HG02588 (cell line): ENCODE data around the gene MBD4.
"Not testable (repeated sequence)": the region's sequence is repeated elsewhere in the genome, so short reads cannot be mapped to it uniquely, and the experiment has no call there.

Source experiments
- ATAC-seq: cut with Tn5 transposase; IDR thresholded peaks from one replicate; pipeline ENCODE4 v1.9.1; 2021; ENCODE audit warnings: mild to moderate bottlenecking, moderate library complexity; ENCODE audit not compliant: unreplicated experiment

MBD4 gene

DNA sequence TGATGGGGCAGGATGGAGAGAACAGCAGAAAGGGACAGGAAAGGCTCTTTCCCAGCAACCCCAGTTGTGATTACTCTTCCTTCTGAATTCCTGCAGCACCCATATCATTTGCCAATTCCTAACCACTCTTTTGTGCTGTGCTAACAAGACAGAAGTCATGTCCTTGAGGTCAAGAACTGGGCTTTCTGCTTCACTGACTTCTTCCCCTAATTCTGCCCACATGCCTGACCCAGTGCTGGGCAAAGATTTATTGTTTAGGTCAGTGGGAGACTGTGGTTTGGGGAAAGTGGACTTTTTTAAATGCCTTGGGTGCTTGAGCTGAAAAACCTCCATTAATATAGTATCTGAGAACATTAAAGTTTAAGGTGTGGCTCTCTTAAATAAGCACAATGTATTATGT, 7.1 kb downstream of the MBD4 start:
- ATAC-seq: no peak

DNA sequence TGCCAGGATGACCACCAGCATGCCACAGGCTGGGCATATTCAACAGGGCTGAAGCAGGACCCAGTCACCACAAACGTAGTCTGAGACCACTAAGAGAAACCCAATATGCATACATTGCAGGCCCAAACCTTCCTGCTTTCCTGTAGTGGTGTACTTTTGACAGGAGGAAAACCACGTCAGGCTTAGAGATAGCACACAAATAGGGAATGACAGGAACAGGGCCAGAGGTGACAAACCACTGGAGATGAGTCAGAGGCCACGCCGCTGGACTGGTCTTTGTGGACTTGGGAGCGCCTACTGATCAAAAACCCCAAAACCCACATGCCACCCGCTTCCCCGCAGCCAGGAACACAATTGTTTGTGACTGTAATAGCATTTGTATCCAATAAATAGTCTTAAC, 7.7 kb downstream of the MBD4 start:
- ATAC-seq: no peak

DNA sequence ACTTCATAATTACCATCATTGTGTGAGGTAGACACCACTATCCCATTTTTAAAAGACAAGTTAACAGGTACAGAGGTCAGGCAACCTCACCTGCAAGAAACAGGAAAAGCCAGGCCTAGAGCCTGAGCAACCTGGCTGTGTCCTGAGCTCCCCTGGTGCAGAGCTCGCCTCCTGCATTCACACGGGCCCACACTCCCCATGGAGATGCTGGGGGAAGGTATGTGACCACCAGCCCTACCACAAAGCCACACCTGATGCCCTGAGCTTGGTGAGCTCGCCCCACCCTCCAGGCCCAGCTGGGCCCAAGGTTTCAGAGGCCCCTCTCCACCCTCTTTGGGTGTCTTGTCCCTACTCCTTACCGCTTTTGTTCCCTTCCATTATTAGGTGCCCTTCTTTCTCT, 10.1 kb downstream of the MBD4 start:
- no peak for ATAC-seq

DNA sequence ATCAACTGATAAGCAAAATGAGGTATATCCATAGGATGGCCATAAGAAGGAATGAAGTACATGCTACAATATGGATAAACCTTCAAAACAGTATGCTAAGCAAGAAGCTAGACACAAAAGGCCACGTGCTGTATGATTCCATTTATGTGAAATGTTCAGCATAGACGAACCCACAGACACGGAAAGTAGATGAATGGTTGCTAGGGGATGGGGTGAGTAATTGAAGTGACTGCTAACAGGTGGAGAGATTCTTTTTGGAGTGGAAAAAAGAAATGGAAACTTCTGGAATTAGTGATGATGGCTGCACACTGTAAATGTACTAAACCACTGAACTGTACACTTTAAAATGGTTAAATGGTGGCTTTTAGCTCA, 10.7 kb downstream of the MBD4 start:
- ATAC-seq: no peak

DNA sequence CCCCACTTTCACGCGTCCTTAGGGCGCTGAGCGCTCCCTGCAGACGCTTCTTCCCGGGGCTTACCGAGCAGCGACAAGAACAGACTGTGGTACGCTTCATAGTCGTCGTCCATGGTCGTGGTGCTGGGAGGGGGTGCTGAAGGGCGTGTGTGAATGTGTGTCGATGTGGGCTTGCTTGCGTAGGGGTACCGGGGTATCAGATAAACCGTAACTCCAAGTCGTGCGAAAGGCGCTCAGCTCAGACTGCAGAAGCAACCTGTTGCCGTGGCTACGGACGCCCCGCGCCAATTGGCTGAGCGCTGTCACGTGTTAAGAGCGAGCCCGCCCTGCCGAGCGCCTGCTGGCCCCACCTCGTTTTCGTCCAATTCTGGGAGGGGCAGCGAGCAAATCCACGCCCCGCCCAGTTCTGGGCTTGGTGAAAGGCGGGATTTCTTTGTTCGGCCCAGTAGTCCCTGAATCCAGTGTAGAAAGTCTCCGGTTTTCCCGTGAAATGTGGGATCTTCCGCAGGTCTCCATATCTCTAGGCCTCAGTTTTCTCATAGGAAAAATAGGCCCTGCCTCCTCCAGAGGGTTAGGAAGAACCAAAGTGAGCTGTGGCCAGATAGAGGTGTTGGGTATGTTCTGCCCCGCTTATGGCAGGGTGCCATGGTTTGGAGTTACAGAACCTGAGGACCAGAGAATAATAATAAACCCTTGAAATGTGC, 11.2 kb downstream of the MBD4 start, which contains the start of gene EFCAB12:
Gene EFCAB12, minus strand, starts transcription at position 261 of the 704 bp plus-strand sequence. Its CDS starts 148 bp downstream, at position 113.
- ATAC-seq: peak; percentile 80

DNA sequence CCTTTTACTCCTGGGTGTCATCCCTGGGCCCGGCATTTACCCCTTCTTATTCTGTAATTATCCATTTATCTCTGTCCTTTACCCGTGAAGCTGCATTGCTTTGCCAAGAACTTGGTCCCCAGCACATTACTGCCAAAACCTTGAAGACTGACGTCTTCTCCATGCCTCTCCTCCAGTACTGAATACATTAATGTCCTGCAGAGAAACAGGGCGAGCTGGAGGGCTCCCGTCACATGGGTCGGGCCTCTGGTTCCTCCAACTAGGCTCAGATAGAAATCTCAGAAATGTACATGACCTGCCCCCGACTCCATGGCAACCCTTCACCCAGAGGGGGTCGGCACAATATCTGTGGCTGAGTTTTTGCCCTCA, 11.8 kb downstream of the MBD4 start:
- ATAC-seq: no peak

DNA sequence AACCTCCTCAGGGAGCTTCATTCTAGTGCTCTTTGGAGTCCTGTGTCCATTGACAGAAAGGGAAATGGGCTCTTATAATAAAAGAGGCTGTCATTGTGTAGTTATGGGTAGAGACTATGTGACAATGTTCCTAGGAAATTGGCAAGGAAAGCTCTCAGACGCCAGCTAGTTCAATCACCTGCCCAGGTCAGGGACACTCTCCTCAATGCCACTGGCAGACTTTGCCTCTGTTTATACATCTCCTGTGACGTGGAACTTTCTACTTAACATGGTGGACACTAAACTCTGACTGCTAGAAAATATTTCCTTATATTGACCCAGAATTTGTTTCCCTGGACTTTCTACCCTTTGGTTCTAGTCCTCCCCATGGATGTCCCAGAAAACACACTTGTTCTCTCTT, 14.1 kb downstream of the MBD4 start:
- no peak for ATAC-seq

DNA sequence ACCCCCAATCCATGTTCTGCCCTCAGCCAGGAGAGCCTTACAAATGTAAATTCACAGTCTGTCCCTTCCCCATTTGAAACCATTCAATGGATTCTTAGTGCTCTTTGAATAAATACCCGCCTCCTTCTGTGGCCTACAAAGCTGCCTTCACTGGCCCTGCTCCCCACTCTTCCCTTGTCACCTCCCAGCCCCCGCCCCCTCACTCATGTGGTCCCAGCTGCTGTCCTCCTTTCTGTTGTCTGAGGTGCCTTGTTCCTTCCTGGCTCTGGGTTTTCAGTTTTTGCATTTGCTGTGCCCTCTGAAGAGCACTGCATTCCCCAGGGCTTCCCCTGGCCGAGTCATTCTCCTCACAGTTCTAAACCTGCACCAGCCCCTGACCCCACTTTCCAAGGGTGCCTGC, 14.5 kb downstream of the MBD4 start:
- ATAC-seq: no peak

DNA sequence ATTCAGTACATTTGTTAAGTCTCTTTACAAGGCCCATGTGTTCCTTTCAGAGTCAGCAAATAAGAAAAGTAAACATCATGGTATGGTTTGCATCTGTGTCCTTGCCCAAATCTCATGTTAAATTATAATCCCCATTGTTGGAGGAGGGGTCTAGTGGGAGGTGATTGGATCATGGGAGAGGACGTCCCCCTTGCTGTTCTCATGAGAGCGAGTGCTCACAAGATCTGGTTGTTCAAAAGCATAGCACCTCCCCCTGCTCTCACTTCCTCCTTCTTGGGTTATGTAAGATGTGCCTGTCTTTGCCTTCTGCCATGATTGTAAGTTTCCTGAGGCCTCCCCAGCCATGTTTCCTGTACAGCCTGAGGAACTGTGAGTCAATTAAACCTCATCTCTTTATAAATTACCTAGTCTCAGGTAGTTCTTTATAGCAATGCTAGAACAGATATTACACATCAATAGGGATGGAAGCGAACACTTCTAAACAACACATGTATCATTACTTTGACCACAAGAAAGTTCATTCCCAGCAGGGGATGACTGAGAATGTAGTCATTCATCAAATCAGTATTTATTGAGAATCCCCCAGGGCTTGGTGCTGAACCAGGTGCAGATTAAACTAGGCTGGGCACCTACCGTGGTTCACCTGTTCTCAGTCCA, 15.4 kb downstream of the MBD4 start:
- ATAC-seq: peak; percentile 56

DNA sequence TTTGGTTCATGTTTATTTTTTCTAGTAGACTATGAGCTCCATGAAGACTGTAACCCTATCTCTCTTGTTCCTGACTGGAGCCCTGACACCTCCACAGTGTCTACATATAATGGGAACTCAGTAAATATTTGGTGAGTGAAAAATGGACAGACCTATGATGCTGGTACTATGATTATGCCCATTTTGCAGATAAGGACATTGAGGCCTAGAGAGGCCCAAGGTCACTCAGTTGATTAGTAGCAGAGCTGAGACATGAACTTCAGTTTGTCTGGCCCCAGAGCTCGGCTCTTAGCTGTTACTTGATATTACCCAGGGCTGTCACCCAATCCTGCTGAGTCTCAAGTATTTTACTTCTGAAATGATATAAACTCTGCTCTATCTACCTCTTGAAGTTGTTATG, 16.9 kb downstream of the MBD4 start:
- ATAC-seq: no peak

DNA sequence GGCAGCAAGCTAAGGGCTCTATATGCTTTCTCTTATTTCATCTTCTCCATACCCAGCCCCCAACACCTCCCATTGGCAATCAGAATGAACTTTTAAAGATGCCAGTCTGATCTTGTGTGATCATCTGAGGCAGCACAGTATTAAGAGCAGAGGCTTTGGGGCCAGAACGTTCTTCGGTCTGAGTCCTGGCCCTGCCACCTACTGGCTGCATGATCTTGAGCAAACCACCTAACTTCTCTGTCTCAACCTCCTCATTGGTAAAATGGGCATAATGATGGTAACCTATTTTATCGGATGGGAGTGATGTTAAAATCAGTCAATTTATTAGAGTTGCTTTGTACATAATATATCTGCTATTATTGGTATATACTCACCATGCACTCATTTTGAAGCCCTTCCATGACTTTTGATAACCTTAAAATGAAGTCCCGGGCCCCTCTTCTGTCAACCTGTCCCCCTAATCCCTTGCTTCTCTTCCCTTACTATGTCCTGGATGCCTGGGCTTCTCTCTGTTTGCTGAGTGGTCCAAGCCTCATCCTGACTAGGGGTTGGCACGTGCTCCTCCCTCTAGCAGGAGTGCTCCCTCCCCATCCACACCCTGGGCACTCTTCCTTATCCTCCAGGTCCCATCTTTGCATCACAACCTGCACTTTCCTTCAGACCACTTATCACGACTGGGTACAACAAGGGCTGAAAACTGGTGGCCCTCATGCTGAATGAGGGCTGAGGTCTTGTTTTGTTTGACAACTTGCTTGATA, 17.6 kb downstream of the MBD4 start:
- no peak for ATAC-seq

DNA sequence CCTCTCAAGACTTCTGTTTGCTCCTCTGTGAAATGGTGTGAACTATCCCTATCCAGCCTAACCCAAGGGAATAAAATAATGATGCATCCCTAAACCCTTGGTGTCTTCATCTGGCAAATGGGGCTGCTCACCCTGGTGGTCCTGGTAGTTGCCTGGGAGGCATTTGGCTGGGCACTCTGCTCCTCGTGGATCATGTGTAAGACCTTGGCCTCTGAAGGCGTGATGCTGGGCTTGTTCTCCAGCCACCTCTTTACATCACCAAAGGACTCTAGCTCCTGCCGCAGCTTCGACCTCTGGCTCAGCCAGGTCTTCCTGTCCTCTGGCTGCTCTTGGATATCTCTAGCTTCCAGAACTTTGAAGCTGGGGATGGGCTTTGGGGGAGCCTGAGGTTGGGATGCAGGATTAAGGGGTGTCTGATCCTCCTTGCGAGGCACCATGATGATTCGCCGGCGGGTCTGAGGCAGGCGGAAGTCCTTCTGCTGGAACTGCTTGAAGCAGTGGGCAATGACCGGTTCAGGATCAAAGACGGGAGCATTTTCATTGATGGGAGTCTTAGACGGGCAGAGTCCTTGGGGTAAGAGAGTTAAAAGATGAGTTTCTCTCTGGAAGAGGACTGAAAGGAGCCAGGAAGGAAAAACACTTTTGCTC, 18.4 kb downstream of the MBD4 start:
- ATAC-seq: no peak

DNA sequence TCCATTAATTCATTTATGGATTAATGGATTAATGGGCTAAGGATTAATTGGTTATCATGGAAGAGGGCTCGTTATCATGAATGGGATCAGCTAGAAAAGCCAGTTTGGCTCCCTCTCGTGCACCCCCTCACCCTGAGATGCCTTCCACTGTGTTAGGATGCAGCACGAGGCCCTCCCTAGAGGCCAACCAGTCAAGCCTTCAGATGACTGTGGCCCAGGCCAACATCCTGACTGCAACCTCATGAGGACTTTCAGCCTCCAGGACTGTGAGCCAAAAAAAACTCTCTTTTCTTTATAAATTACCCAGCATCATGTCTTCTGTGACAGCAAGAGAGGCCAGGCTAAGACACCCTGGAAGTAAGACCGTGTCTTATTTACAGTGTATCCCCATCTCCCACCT, 20.3 kb downstream of the MBD4 start:
- no peak for ATAC-seq

DNA sequence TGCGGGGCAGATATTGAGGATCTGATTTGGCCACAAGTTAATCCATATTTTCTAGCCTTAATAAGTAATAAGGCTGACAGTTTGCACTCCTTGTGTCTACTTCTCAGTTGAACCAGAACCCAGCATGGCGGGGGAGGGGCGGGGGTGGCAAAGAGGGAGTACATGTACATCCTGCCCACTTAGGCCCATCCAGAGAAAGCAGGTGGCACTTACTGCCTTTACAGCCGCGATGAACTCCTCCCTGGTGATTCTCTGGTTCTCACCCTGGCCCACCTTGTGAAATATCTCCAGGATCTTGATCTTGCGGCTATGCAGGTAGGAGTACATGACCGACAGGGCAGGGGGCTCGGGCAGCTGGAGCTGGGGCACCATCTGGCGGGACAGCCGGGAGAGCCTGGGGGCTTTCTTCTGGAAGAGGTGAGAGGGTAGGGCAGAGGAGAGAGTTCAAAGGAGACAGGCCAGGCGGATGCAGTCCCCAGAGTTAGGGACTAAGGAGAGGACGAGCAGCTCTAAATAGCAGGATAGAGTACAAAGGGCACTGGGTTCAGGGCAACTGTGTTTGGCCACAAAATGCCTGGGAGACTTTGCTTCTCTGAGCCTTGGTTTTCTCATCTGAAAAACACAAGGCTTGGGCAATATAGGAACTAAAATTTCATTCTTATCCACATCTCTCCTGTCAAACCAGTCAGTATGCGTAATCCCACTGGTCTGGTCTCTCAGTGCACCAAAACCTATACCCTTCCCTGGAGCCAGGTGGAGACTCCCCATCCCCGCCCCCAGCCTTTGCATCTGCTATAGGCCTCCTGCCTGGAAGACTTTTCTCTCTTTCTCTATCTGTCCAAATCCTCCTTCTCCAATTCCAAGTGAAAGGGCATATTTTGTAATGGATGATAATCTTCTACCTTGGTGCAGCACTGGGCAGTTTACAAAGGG, 21.4 kb downstream of the MBD4 start:
- no peak for ATAC-seq

DNA sequence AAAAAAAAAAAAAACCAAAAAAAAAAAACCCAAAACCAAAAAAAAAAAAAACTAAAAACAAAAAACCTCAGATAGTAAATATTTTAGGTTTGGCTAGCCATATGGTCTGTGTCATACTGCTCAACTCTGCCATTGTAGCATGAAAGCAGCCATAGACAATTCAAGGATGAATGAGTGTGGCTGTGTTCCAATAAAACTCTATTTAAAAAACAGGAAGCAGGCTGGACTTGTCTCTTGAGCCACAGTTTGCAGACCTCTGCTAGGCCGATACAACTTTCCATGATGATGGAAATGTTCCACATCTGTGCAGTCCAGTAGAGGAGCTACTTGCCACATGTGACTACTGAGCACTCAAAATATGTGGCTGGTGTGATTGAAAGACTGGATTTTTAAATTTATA, 22.4 kb downstream of the MBD4 start:
- ATAC-seq: no peak

DNA sequence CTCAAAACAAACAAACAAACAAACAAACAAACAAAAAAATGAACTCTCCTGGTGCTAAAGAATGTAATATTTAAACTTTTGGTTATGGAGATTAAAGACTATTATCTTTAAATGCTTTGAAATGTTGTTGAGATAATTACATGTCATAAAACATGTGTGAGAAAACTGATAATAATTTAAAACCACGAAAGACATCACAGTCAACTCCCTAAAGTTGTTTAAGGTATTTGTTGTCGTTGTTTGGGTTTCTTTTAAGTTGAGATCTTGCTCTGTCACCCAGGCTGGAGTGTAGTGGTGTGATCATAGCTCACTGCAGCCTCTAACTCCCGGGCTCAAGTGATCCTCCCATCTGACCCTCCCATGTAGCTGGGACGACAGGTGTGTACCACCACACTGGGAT, 23.3 kb downstream of the MBD4 start:
- ATAC-seq: no peak

DNA sequence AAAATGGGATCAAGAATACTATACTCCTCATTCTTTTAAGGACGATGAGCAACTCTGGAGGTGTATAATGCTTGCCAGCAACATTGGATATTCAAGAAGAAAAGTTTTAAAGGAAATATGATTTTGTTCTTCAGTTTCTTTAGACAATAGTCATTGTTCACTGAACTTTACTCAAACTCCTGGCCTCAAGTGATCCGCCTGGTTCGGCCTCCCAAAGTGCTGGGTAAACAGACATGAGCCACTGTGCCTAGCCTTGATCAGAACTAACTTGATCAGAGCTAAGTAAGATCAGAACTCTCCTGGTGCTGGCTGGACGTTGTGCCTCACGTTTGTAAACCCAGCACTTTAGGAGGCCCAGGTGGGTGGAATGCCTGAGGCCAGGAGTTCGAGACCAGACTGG, 23.9 kb downstream of the MBD4 start:
- no peak for ATAC-seq

DNA sequence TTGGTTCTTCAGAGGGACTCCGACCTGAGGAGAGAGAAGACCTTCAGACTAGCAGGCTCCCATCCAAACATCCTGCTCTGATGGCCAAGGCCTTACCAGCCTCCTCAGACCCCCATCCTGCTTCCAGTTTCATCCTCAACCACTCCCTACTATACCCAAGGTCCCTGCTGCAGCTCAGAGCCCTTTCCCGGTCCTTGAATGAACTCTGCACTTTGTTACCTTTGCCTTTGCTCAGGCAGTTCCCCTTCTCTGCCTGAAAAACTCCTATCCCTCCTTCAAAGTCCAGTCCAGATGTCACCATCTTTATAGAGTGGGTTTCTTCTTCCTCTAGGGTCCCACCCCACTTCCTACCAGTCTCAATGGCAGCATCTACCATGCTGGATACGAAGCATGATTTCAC, 24.4 kb downstream of the MBD4 start:
- no peak for ATAC-seq

DNA sequence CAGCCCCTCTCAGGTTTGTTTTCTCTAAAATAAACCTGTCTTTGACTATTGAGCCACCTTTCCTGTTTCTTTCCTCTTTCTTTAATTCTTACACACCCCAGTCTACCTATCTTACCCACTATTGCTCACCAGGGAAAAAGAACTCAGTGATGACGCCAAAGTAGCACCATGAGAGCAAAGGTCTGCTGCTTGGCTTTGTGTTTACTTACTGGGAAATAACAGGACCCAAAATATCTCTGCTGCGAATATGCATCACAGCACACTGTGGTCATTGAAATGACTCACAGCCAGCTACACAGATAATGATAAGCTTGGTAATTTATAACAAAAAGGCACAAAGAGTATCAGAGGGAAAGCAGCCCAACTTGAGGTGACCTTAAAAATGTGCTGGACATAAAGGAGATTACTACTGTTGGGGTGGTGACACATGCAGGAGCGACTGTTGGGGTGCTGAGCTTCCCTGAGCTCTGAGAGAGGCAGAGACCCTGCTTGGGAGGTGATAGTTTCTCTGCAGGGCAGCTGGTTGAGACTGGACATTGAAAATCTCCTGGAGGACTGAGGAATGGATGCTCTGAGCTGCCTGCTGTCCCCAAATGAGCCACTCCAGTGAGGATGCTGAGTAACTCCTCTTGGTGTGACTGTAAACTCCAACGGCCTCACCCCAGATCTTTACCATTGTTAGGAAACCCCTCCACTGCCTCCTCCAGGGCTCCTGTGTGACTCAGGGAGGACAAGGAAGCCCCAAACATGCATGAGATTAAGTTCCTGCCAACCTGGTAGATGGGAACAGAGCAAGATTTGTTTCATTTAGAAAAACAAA, 25.9 kb downstream of the MBD4 start:
- peak; percentile 82 for ATAC-seq

DNA sequence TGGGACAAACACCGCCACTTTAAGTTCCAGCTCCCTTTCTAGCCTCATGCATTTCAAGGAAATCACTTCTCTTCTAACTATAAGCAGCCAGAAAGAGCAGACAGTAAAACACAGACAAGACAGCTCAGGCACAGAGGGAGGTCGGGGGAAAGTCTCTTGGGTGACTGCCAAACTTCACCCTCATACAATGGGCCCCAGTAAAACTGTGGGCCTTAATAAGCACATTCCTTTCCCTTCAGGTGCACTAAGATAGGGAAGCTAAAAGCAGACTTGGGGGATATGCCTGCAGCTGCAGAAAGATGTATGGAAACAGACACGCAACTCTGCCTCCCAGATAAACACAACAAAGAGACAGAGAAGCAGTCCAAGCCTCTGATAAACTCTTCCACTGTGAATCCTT, 26.5 kb downstream of the MBD4 start:
- not testable (repeated sequence) for ATAC-seq
